ENCODE results near the gene STK36.

- TF ChIP-seq EZH2 (IDR thresholded peaks at IDR 0.05) (no peak), POLR2AphosphoS5 (IDR thresholded peaks at IDR 0.05; ENCODE audit: borderline replicate concordance, low read depth, low read length) (no peak), FOXP2 (optimal IDR thresholded peaks at IDR 0.05; ENCODE audit: control extremely low read depth, extremely low read length, insufficient read depth) (no peak)
Observed at GRCh38 chr2:218691234-218691633, 19.3 kb downstream of the STK36 start.
